ENCODE results near the gene EPHA5. TPM values are rescaled to one million over a fixed set of nuclear protein-coding genes. Genes with fewer than 3 reads are reported as not detected.

EPHA5 gene
- total RNA-seq, 1 experiment from 2014 or later, result 0.04 TPM

DNA sequence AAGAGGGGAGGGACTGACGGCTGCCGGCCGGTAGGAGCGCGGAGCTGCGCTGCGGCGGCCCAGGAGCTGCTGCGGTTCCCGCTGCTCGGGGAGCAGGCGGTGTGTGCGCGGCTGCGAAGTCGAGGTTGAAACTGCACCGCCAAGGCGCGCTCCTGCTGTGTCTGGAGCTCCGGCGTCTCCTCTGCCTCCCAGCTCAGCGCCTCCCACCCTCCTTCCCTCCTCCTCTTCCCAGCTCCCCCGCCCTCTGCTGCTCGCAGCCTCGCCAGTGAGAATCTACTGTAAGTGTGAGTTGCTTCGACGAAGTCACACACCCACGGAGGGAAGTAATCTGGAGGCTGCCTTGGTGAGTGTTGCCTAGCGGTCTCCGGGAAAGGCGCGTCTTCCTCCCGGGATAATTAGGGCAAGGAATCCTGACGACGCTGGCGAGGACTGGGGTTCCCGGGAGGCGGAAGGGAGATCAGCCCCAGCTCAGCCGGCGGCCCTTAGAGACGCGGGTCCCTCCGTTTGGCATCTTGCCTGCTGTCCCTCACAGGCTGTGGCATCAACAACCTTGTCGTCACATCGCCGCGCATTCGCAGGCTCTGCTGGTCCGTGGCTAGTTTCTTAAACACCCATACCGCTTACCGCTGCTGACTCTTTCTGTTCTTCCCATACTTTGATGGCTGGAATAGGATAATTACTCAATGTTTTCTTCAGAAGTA, at the start of gene EPHA5 (continued):
- TF ChIP-seq, protein P1, sequence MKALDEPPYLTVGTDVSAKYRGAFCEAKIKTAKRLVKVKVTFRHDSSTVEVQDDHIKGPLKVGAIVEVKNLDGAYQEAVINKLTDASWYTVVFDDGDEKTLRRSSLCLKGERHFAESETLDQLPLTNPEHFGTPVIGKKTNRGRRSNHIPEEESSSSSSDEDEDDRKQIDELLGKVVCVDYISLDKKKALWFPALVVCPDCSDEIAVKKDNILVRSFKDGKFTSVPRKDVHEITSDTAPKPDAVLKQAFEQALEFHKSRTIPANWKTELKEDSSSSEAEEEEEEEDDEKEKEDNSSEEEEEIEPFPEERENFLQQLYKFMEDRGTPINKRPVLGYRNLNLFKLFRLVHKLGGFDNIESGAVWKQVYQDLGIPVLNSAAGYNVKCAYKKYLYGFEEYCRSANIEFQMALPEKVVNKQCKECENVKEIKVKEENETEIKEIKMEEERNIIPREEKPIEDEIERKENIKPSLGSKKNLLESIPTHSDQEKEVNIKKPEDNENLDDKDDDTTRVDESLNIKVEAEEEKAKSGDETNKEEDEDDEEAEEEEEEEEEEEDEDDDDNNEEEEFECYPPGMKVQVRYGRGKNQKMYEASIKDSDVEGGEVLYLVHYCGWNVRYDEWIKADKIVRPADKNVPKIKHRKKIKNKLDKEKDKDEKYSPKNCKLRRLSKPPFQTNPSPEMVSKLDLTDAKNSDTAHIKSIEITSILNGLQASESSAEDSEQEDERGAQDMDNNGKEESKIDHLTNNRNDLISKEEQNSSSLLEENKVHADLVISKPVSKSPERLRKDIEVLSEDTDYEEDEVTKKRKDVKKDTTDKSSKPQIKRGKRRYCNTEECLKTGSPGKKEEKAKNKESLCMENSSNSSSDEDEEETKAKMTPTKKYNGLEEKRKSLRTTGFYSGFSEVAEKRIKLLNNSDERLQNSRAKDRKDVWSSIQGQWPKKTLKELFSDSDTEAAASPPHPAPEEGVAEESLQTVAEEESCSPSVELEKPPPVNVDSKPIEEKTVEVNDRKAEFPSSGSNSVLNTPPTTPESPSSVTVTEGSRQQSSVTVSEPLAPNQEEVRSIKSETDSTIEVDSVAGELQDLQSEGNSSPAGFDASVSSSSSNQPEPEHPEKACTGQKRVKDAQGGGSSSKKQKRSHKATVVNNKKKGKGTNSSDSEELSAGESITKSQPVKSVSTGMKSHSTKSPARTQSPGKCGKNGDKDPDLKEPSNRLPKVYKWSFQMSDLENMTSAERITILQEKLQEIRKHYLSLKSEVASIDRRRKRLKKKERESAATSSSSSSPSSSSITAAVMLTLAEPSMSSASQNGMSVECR (CRISPR knock-in tag; IDR thresholded peaks at IDR 0.05; ENCODE audit: borderline replicate concordance), result peak; percentile 26; the same call in 1 of the 2 replicates
- TF ChIP-seq, protein P2, sequence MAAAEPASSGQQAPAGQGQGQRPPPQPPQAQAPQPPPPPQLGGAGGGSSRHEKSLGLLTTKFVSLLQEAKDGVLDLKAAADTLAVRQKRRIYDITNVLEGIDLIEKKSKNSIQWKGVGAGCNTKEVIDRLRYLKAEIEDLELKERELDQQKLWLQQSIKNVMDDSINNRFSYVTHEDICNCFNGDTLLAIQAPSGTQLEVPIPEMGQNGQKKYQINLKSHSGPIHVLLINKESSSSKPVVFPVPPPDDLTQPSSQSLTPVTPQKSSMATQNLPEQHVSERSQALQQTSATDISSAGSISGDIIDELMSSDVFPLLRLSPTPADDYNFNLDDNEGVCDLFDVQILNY (CRISPR knock-in tag; IDR thresholded peaks at IDR 0.05), result peak; percentile 82
- TF ChIP-seq, protein P3, sequence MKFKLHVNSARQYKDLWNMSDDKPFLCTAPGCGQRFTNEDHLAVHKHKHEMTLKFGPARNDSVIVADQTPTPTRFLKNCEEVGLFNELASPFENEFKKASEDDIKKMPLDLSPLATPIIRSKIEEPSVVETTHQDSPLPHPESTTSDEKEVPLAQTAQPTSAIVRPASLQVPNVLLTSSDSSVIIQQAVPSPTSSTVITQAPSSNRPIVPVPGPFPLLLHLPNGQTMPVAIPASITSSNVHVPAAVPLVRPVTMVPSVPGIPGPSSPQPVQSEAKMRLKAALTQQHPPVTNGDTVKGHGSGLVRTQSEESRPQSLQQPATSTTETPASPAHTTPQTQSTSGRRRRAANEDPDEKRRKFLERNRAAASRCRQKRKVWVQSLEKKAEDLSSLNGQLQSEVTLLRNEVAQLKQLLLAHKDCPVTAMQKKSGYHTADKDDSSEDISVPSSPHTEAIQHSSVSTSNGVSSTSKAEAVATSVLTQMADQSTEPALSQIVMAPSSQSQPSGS (CRISPR knock-in tag; IDR thresholded peaks at IDR 0.05; ENCODE audit: borderline replicate concordance, low read depth), result no peak
- TF ChIP-seq ZNF263 (CRISPR knock-in tag; IDR thresholded peaks at IDR 0.05; ENCODE audit: low read depth) (peak; percentile 79), TCF7 (CRISPR knock-in tag; IDR thresholded peaks at IDR 0.05; ENCODE audit: low read depth) (no peak)
- TF ChIP-seq, protein P4, sequence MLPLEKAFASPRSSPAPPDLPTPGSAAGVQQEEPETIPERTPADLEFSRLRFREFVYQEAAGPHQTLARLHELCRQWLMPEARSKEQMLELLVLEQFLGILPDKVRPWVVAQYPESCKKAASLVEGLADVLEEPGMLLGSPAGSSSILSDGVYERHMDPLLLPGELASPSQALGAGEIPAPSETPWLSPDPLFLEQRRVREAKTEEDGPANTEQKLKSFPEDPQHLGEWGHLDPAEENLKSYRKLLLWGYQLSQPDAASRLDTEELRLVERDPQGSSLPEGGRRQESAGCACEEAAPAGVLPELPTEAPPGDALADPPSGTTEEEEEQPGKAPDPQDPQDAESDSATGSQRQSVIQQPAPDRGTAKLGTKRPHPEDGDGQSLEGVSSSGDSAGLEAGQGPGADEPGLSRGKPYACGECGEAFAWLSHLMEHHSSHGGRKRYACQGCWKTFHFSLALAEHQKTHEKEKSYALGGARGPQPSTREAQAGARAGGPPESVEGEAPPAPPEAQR (CRISPR knock-in tag; IDR thresholded peaks at IDR 0.05), result no peak
- TF ChIP-seq, protein P5, sequence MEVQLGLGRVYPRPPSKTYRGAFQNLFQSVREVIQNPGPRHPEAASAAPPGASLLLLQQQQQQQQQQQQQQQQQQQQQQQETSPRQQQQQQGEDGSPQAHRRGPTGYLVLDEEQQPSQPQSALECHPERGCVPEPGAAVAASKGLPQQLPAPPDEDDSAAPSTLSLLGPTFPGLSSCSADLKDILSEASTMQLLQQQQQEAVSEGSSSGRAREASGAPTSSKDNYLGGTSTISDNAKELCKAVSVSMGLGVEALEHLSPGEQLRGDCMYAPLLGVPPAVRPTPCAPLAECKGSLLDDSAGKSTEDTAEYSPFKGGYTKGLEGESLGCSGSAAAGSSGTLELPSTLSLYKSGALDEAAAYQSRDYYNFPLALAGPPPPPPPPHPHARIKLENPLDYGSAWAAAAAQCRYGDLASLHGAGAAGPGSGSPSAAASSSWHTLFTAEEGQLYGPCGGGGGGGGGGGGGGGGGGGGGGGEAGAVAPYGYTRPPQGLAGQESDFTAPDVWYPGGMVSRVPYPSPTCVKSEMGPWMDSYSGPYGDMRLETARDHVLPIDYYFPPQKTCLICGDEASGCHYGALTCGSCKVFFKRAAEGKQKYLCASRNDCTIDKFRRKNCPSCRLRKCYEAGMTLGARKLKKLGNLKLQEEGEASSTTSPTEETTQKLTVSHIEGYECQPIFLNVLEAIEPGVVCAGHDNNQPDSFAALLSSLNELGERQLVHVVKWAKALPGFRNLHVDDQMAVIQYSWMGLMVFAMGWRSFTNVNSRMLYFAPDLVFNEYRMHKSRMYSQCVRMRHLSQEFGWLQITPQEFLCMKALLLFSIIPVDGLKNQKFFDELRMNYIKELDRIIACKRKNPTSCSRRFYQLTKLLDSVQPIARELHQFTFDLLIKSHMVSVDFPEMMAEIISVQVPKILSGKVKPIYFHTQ (CRISPR knock-in tag; IDR thresholded peaks at IDR 0.05), result no peak

DNA sequence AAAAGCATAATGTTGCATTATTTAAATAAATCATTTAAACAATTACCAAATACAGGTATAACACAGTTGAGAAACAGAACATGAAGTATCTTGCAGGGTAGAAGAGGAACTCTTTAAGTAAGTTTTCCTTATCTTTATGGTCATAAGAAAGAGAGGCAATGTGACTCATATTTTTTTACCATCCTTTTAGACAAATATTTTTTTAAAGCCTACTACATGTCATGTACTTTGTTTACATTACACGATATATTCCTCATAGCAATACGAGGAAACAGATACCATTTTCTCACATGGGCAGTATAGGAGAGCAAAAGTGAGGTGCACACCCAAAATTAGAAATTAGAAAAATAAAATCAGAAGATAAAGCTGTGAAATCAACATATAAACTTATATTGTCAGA, 49.3 kb upstream of the EPHA5 start:
- H3K27ac Mint-ChIP-seq, result no peak overlapping the region
- TF ChIP-seq, protein P6, sequence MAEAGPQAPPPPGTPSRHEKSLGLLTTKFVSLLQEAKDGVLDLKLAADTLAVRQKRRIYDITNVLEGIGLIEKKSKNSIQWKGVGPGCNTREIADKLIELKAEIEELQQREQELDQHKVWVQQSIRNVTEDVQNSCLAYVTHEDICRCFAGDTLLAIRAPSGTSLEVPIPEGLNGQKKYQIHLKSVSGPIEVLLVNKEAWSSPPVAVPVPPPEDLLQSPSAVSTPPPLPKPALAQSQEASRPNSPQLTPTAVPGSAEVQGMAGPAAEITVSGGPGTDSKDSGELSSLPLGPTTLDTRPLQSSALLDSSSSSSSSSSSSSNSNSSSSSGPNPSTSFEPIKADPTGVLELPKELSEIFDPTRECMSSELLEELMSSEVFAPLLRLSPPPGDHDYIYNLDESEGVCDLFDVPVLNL (CRISPR knock-in tag; IDR thresholded peaks at IDR 0.05; ENCODE audit: borderline replicate concordance, low read depth), result no peak
- no peak for TF ChIP-seq NFE2L1 (CRISPR knock-in tag; IDR thresholded peaks at IDR 0.05)
- TF ChIP-seq ATF1 (CRISPR knock-in tag; IDR thresholded peaks at IDR 0.05), result no peak
- TF ChIP-seq NR3C1 (CRISPR knock-in tag; conservative IDR thresholded peaks at IDR 0.05; ENCODE audit: low read depth), result no peak
- TF ChIP-seq, protein P7, sequence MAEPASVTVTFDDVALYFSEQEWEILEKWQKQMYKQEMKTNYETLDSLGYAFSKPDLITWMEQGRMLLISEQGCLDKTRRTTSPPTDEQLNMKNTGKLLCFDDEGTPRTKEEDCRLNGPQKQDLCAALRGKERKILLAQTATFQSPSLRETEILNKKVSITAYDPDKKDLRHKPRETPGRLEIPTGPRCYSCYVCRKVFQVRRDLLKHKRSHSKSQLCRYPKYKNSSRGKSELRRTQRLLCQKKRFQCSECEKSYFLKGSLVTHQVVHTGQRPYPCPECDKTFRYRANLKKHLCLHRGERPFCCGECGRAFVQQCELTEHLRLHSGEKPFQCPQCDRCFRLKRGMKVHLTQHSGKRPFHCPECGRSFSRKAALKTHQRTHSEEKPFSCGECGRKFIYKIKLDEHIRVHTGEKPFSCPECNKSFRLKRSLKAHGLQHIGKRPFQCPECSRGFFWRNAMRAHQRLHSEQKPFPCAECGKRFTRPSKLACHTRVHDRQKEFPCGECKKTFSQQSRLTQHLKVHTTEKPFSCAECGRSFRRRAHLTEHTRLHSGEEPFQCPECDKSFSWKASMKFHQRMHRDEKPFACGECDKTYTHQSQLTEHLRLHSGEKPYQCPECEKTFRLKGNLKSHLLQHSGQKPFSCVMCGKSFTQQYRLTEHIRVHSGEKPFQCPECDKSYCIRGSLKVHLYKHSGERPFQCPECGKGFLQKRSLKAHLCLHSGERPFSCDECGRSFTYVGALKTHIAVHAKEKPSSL (CRISPR knock-in tag; conservative IDR thresholded peaks at IDR 0.05), result no peak
- TF ChIP-seq, protein P8, sequence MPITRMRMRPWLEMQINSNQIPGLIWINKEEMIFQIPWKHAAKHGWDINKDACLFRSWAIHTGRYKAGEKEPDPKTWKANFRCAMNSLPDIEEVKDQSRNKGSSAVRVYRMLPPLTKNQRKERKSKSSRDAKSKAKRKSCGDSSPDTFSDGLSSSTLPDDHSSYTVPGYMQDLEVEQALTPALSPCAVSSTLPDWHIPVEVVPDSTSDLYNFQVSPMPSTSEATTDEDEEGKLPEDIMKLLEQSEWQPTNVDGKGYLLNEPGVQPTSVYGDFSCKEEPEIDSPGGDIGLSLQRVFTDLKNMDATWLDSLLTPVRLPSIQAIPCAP (CRISPR knock-in tag; IDR thresholded peaks at IDR 0.05), result no peak
- no peak for TF ChIP-seq SOX15 (CRISPR knock-in tag; IDR thresholded peaks at IDR 0.05)
- TF ChIP-seq, protein P9, sequence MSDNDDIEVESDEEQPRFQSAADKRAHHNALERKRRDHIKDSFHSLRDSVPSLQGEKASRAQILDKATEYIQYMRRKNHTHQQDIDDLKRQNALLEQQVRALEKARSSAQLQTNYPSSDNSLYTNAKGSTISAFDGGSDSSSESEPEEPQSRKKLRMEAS (CRISPR knock-in tag; IDR thresholded peaks at IDR 0.05), result no peak
- POLR2A ChIA-PET, result no interaction called here

More for the DNA sequence above, 49.3 kb upstream of the EPHA5 start:
- no peaks in the 10 kb centered on the region for H3K4me1 Mint-ChIP-seq
- peaks cover 9% of the 10 kb centered on the region for H3K9me3 Mint-ChIP-seq
- no peaks in the 10 kb centered on the region; the same call in 1 of the 2 replicates for H3K36me3 Mint-ChIP-seq
- CTCF ChIA-PET, result no interaction called here
- no peaks in the 10 kb centered on the region for H3K27me3 Mint-ChIP-seq (ENCODE audit: low read depth)
- no peak for DNase-seq (ENCODE audit: low spot score)
- ATAC-seq, result no peak
- H3K4me3 Mint-ChIP-seq, result no peak overlapping the region

All from WTC11 (cell line).